NCI-H2227 (cell line): ENCODE data around the gene RER1.
"Not testable (repeated sequence)": the region's sequence is repeated elsewhere in the genome, so short reads cannot be mapped to it uniquely, and the experiment has no call there.

Experiments used
- DNase-seq: peaks from one replicate; lab custom pipeline; 2025; ENCODE audit not compliant: unreplicated experiment; lab: John Stamatoyannopoulos, UW

Gene RER1

GRCh38 chr1:2422523-2422922 lies 30.9 kb downstream of the RER1 start:
- DNase-seq = no peak

GRCh38 chr1:2425892-2426291 lies 34.3 kb downstream of the RER1 start:
- no peak for DNase-seq

GRCh38 chr1:2426540-2426939 lies 34.9 kb downstream of the RER1 start:
- no peak for DNase-seq

GRCh38 chr1:2427051-2427450 lies 35.4 kb downstream of the RER1 start:
- DNase-seq = no peak

GRCh38 chr1:2427976-2428375 lies 36.3 kb downstream of the RER1 start:
- DNase-seq = no peak

- no peak for DNase-seq
Observed at GRCh38 chr1:2428490-2428889, 36.8 kb downstream of the RER1 start.

GRCh38 chr1:2429780-2430591 lies 38.3 kb downstream of the RER1 start:
- no peak for DNase-seq

GRCh38 chr1:2430592-2430973 lies 38.9 kb downstream of the RER1 start:
- DNase-seq = no peak

- peak; percentile 70 for DNase-seq
Observed at GRCh38 chr1:2431103-2431502, 39.5 kb downstream of the RER1 start.

- DNase-seq = no peak
Observed at GRCh38 chr1:2431518-2431917, 39.9 kb downstream of the RER1 start.

- no peak for DNase-seq
Observed at GRCh38 chr1:2432441-2432844, 40.8 kb downstream of the RER1 start.

- DNase-seq = no peak
Observed at GRCh38 chr1:2433196-2433595, 41.6 kb downstream of the RER1 start.

GRCh38 chr1:2433936-2434655 lies 42.5 kb downstream of the RER1 start:
- DNase-seq = no peak

- DNase-seq = no peak
Observed at GRCh38 chr1:2435091-2435490, 43.5 kb downstream of the RER1 start.

GRCh38 chr1:2435746-2436355 lies 44.2 kb downstream of the RER1 start:
- no peak for DNase-seq

- DNase-seq = no peak
Observed at GRCh38 chr1:2436876-2437275, 45.2 kb downstream of the RER1 start.

- no peak for DNase-seq
Observed at GRCh38 chr1:2437617-2438016, 46.0 kb downstream of the RER1 start.

GRCh38 chr1:2438038-2438437 lies 46.4 kb downstream of the RER1 start:
- DNase-seq = no peak

GRCh38 chr1:2438641-2439040 lies 47.0 kb downstream of the RER1 start:
- DNase-seq = no peak

- no peak for DNase-seq
Observed at GRCh38 chr1:2439369-2439768, 47.7 kb downstream of the RER1 start.

- not testable (repeated sequence) for DNase-seq
Observed at GRCh38 chr1:2440346-2440745, 48.7 kb downstream of the RER1 start.

- DNase-seq = no peak
Observed at GRCh38 chr1:2441746-2442145, 50.1 kb downstream of the RER1 start.
